Kidney (tissue), 14 donors: ENCODE data around the gene TUSC2. TPM values are rescaled to one million over a fixed set of nuclear protein-coding genes. Genes with fewer than 3 reads are reported as not detected.

Experiments
- DNase-seq, 5 donors: peaks; one replicate each; pipeline ENCODE4 v3.0.0-alpha.2; 2013 to 2020
- FAIRE-seq: peaks from 2 replicates; lab custom pipeline; 2012; peaks lifted over from hg19 to GRCh38; lab: Jason Lieb, UNC
- H3K27ac ChIP-seq, 2 donors: one replicate each; pipeline ENCODE4 v1.7.0; 2013; ENCODE audit warnings: low read depth in 2 of 2, low read length in 2 of 2, inconsistent platforms in 1 of 2
- H3K27me3 ChIP-seq: one replicate; pipeline ENCODE4 v1.7.1; 2013; ENCODE audit warnings: low read length, inconsistent platforms; ENCODE audit not compliant: control insufficient read depth, insufficient read depth
- H3K36me3 ChIP-seq, 3 donors: one replicate each; pipeline versions ENCODE4 v1.7.0 to v1.7.1; 2013; ENCODE audit warnings: low read length in 3 of 3, control low read depth in 1 of 3, inconsistent platforms in 1 of 3; ENCODE audit not compliant: insufficient read depth in 3 of 3, control insufficient read depth in 2 of 3
- H3K4me1 ChIP-seq, 3 donors: one replicate each; pipeline versions ENCODE4 v1.7.0 to v1.7.1; 2013; ENCODE audit warnings: low read length in 3 of 3, inconsistent platforms in 1 of 3, low read depth in 1 of 3; ENCODE audit not compliant: control insufficient read depth in 2 of 3, insufficient read depth in 2 of 3
- H3K4me3 ChIP-seq, 3 donors: one replicate each; pipeline versions ENCODE4 v1.7.0 to v1.8.1; 2013; ENCODE audit warnings: low read length in 3 of 3, control low read depth in 1 of 3, inconsistent platforms in 1 of 3
- H3K9ac ChIP-seq, 3 donors: one replicate each; pipeline versions ENCODE4 v1.7.0 to v1.7.1; 2013; ENCODE audit warnings: low read length in 3 of 3, control low read depth in 1 of 3, inconsistent platforms in 1 of 3
- H3K9me3 ChIP-seq, 3 donors: one replicate each; pipeline versions ENCODE4 v1.7.0 to v1.7.1; 2013; ENCODE audit warnings: low read length in 3 of 3, control low read depth in 1 of 3, inconsistent platforms in 1 of 3; ENCODE audit not compliant: control insufficient read depth in 2 of 3, insufficient read depth in 1 of 3
- CTCF ChIP-seq: IDR thresholded peaks from 3 replicates; pipeline ENCODE4 v1.5.1; 2012; ENCODE audit warnings: mild to moderate bottlenecking, moderate library complexity, borderline replicate concordance; ENCODE audit not compliant: insufficient read depth; ENCODE audit errors: extremely low read depth
- intact Hi-C: fragments of 100-400 bp; cut with DNase I; formaldehyde crosslinking; loops from one replicate; pipeline ENCODE4 v1.11.1; 2022
- polyA plus RNA-seq: library from polyadenylated mRNA; stranded (reverse); fragments of 350-450 nt; fragmentation: Illumina TruSeq; extraction: RNeasy Lipid Tissue Mini Kit (QIAGEN cat#74804); gene quantifications from one replicate; pipeline ENCODE4 v1.2.3, GENCODE V29; 2014; ENCODE audit warnings: low read depth, low replicate concordance; ENCODE audit not compliant: insufficient read depth
- total RNA-seq: library from RNA; stranded (reverse); fragmentation: NEBNext Ultra II Directional; extraction: Animal tissue kit (Norgen Biotek cat#: 25700); gene quantifications from one replicate; pipeline ENCODE4 v1.2.1, GENCODE V29; 2021
- donor health status: control.
- donor health status: control.
- donor health status: control.
- donor health status: control.
- donor health status: control.
- donor health status: DM: yes; HTN: yes; CAD: no.
- donor health status: Normal renal cell carcinoma (clear cell type).

The TUSC2 gene
- total and polyA plus RNA-seq, 2 donors from 2014 or later = 33.6 to 60.0 TPM

DNA sequence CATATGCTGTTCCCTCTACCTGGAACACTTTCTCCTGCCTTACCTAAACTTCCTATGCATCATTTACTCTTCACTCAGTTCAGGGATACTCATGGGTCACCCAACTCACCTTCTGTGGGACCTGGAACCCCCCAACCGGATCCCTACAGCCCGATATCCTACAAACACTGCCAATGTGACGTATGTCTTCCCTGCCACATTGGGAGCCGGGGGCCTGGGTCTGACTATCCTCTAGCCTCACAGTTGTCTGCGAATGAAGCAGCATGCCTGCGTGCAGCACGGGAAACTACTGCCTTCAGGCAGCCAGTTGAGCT is 22.1 kb upstream of the TUSC2 start:
- Histone ChIP-seq H3K27ac (peak overlapping the region; percentile 40 to 96), H3K9me3 (no peaks in the 10 kb centered on the region), H3K27me3 (no peaks in the 10 kb centered on the region), H3K4me3 (peak overlapping the region; percentile 81 to 97 (median 86)), H3K36me3 (peaks cover 0 to 21% (median 14%) of the 10 kb centered on the region in 3 donors), H3K9ac (peak overlapping the region; percentile 34 to 91 (median 70)), H3K4me1 (peaks cover 0 to 36% (median 17%) of the 10 kb centered on the region in 3 donors)
- TF ChIP-seq CTCF = no peak
- FAIRE-seq (no peak), DNase-seq (no peak)
- intact Hi-C loops = no loop called here

GRCh38 chr3:50347187-50347813 is 19.3 kb upstream of the TUSC2 start:
- TF ChIP-seq CTCF = peak; percentile 69
- H3K4me3 ChIP-seq = peak overlapping the region in 1 of 3 donors; percentile 11
- FAIRE-seq (peak; percentile 85), DNase-seq (peak; percentile 82 to 90 (median 85))
- H3K27me3 ChIP-seq = no peaks in the 10 kb centered on the region
- peaks cover 0 to 33% (median 14%) of the 10 kb centered on the region in 3 donors for H3K4me1 ChIP-seq
- peaks cover 0 to 4% (median 4%) of the 10 kb centered on the region in 3 donors for H3K36me3 ChIP-seq
- intact Hi-C loops = loop anchor here (5.0 kb wide), 1 partner anchor 195 kb away; no protein-coding TSS in a partner anchor
- no peak overlapping the region for H3K9ac ChIP-seq
- no peak overlapping the region for H3K27ac ChIP-seq
- no peaks in the 10 kb centered on the region for H3K9me3 ChIP-seq

DNA sequence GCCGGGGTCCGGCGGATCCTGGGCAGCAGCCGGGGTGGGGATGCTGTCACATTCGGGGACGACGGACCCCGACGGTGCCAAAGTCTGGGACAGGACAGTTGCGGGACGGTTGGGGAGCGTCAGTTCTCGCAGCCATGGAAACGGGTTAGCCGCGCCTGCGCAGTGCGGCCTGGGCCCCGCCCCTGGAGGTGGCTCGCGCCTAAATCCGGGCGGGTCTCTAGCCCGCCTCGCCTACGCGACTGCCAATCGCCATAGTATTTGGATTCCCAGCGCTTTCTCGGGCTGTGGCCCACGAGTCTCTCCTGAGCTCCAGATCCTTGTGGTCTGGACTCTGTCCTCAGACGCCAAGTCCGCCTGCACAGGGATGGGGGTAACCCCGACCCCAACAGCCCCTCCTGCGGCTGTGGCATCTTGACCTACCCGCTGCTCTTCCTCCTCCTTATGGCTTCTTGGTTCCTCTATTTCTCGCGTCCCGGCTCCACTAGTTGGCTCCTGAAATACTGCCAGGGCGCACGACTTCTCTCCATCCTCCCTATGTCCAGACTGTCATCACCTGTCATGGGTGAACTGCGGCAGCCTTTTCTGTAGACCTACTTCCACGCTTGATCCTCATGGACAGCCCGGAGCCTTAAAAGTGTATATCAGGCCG is 17.7 kb upstream of the TUSC2 start, which contains the start of gene ZMYND10:
Gene ZMYND10 (minus strand): TSS at position 147 of the 649 bp plus-strand sequence. CDS start 153 bp downstream, outside the sequence.
- H3K4me3 ChIP-seq = peak within 1 kb of the TSS; percentile 24 to 46 (median 36)
- H3K9me3 ChIP-seq = no peaks in the 10 kb centered on the region
- intact Hi-C loops = loop anchor here (5.0 kb wide), 1 partner anchor 197 kb away; no protein-coding TSS in a partner anchor
- peaks cover 0 to 24% (median 6%) of the 10 kb centered on the region in 3 donors for H3K4me1 ChIP-seq
- FAIRE-seq (no peak), DNase-seq (peak; percentile 56 to 88 (median 70))
- H3K27me3 ChIP-seq = no peaks in the 10 kb centered on the region
- no peak for TF ChIP-seq CTCF
- H3K9ac ChIP-seq = peak within 1 kb of the TSS in 2 of 3 donors; percentile 35 to 51
- H3K36me3 ChIP-seq = peaks cover 0 to 4% (median 4%) of the 10 kb centered on the region in 3 donors
- no peak within 1 kb of the TSS for H3K27ac ChIP-seq
